Measurements from ENCODE around the gene CCT3. TPM values are rescaled to one million over a fixed set of nuclear protein-coding genes. Genes with fewer than 3 reads are reported as not detected.
A peak's percentile ranks its signal among the peaks of the same experiment; 100 is the strongest.
"Not testable (repeated sequence)": the region's sequence is repeated elsewhere in the genome, so short reads cannot be mapped to it uniquely, and the experiment has no call there.

The CCT3 gene
- total and polyA plus RNA-seq, 12 donors, result 76.2 to 212 (median 127) TPM

GRCh38 chr1:156337052-156337887, 822 bp downstream of the CCT3 start:
- Histone ChIP-seq H3K36me3 (peaks cover 0 to 42% (median 28%) of the 10 kb centered on the region in 9 donors), H3K27me3 (no peaks in the 10 kb centered on the region), H3K27ac (peak overlapping the region; percentile 32 to 91 (median 82)), H3K4me3 (peak overlapping the region; percentile 63 to 99 (median 86)), H3K9me3 (no peaks in the 10 kb centered on the region), H3K4me1 (peaks cover 8 to 25% (median 20%) of the 10 kb centered on the region in 9 donors)
- WGBS, 2 donors, result 33 to 35% methylated on average over 34 of the region's 34 CpGs
- TF ChIP-seq CTCF (IDR thresholded peaks at IDR 0.05), result no peak
- peak in 1 of 2 donors; percentile 22 for DNase-seq
- ATAC-seq, result peak in 3 of 8 donors; percentile 1 to 2 (median 2)
- intact Hi-C loops (cut with DNase I), result no loop called here

GRCh38 chr1:156336242-156336641, 1.9 kb downstream of the CCT3 start:
- Histone ChIP-seq H3K4me1 (peaks cover 8 to 25% (median 20%) of the 10 kb centered on the region in 9 donors), H3K27me3 (no peaks in the 10 kb centered on the region), H3K27ac (no peak overlapping the region), H3K4me3 (peak overlapping the region in 5 of 10 donors; percentile 71 to 99 (median 90)), H3K36me3 (peaks cover 0 to 52% (median 37%) of the 10 kb centered on the region in 9 donors), H3K9me3 (no peaks in the 10 kb centered on the region)
- intact Hi-C loops (cut with DNase I), result no loop called here
- ATAC-seq (no peak), DNase-seq (no peak)
- peak in 2 of 9 donors; percentile 5 to 6 for TF ChIP-seq CTCF (IDR thresholded peaks at IDR 0.05)
- WGBS, 2 donors, result 81 to 85% methylated on average over 4 of the region's 4 CpGs

- 96 to 97% methylated on average over 9 of the region's 9 CpGs for WGBS, 2 donors
- DNase-seq; H3K9me3 ChIP-seq; intact Hi-C loops (cut with DNase I); H3K4me1 ChIP-seq; H3K27me3 ChIP-seq; H3K4me3 ChIP-seq; ATAC-seq; H3K27ac ChIP-seq: not testable (repeated sequence)
- peaks cover 3 to 90% (median 64%) of the 10 kb centered on the region in 9 donors for H3K36me3 ChIP-seq
Measured at GRCh38 chr1:156323179-156323578, 14.9 kb downstream of the CCT3 start.

GRCh38 chr1:156320560-156320959, 17.5 kb downstream of the CCT3 start:
- Histone ChIP-seq H3K4me1 (no peaks in the 10 kb centered on the region), H3K27ac (no peak overlapping the region), H3K36me3 (peaks cover 3 to 100% (median 88%) of the 10 kb centered on the region in 9 donors), H3K4me3 (no peak overlapping the region), H3K9me3 (no peaks in the 10 kb centered on the region), H3K27me3 (no peaks in the 10 kb centered on the region)
- ATAC-seq, result no peak
- intact Hi-C loops (cut with DNase I), result no loop called here
- WGBS, 2 donors, result 82 to 89% methylated on average over 3 of the region's 3 CpGs
- no peak for TF ChIP-seq CTCF (IDR thresholded peaks at IDR 0.05)
- DNase-seq, result no peak

GRCh38 chr1:156319664-156320063, 18.4 kb downstream of the CCT3 start:
- Histone ChIP-seq H3K4me1 (no peaks in the 10 kb centered on the region), H3K27ac (no peak overlapping the region), H3K9me3 (no peaks in the 10 kb centered on the region), H3K4me3 (no peak overlapping the region), H3K27me3 (no peaks in the 10 kb centered on the region), H3K36me3 (peaks cover 3 to 100% (median 90%) of the 10 kb centered on the region in 9 donors)
- TF ChIP-seq CTCF (IDR thresholded peaks at IDR 0.05), result peak; percentile 17 to 66 (median 57)
- WGBS, 2 donors, result 89 to 90% methylated on average over 1 of the region's 1 CpG
- ATAC-seq, result no peak
- intact Hi-C loops (cut with DNase I), result loop anchor here in 2 of 10 donors (5.0 to 10.0 kb wide), 2 partner anchors 55 to 172 kb away; no protein-coding TSS in a partner anchor
- DNase-seq, result no peak
